ENCODE results near the gene CATSPERE.

- TF ChIP-seq CTCF (IDR thresholded peaks at IDR 0.05) (no peak), POLR2A (IDR thresholded peaks at IDR 0.05) (no peak)
Observed at GRCh38 chr1:244559561-244559960, 98.5 kb downstream of the CATSPERE start.
